Measurements from ENCODE around the gene SULT1B1.

SULT1B1 gene

GRCh38 chr4:69748173-69748572 lies 12.2 kb downstream of the SULT1B1 start:
- no peak for DNase-seq

GRCh38 chr4:69744157-69744478 lies 16.3 kb downstream of the SULT1B1 start:
- no peak for DNase-seq

GRCh38 chr4:69743476-69744156 lies 16.8 kb downstream of the SULT1B1 start:
- DNase-seq: no peak

- DNase-seq: no peak
Measured at GRCh38 chr4:69742596-69742995, 17.8 kb downstream of the SULT1B1 start.

GRCh38 chr4:69738872-69739271 lies 21.5 kb downstream of the SULT1B1 start:
- no peak for DNase-seq

GRCh38 chr4:69735119-69735518 lies 25.3 kb downstream of the SULT1B1 start:
- DNase-seq: no peak

GRCh38 chr4:69731847-69732246 lies 28.6 kb downstream of the SULT1B1 start:
- DNase-seq: no peak

GRCh38 chr4:69731241-69731640 lies 29.2 kb downstream of the SULT1B1 start:
- DNase-seq: no peak

- no peak for DNase-seq
Measured at GRCh38 chr4:69730002-69730401, 30.4 kb downstream of the SULT1B1 start.

GRCh38 chr4:69727926-69728325 lies 32.5 kb downstream of the SULT1B1 start:
- DNase-seq: no peak

GRCh38 chr4:69727426-69727825 lies 33.0 kb downstream of the SULT1B1 start:
- DNase-seq: no peak

- DNase-seq: no peak
Measured at GRCh38 chr4:69726971-69727370, 33.4 kb downstream of the SULT1B1 start.

- DNase-seq: no peak
Measured at GRCh38 chr4:69718396-69719271, 41.8 kb downstream of the SULT1B1 start.

GRCh38 chr4:69717778-69718177 lies 42.6 kb downstream of the SULT1B1 start:
- DNase-seq: no peak

GRCh38 chr4:69716654-69717053 lies 43.8 kb downstream of the SULT1B1 start:
- DNase-seq: no peak

- no peak for DNase-seq
Measured at GRCh38 chr4:69714086-69714485, 46.3 kb downstream of the SULT1B1 start.

GRCh38 chr4:69713593-69713992 lies 46.8 kb downstream of the SULT1B1 start:
- DNase-seq: no peak

GRCh38 chr4:69710580-69710979 lies 49.8 kb downstream of the SULT1B1 start:
- no peak for DNase-seq

GRCh38 chr4:69708211-69708610 lies 52.2 kb downstream of the SULT1B1 start:
- no peak for DNase-seq

- DNase-seq: no peak
Measured at GRCh38 chr4:69707807-69708206, 52.6 kb downstream of the SULT1B1 start.

- DNase-seq: no peak
Measured at GRCh38 chr4:69702201-69702600, 58.2 kb downstream of the SULT1B1 start.

GRCh38 chr4:69701696-69702095 lies 58.7 kb downstream of the SULT1B1 start:
- DNase-seq: no peak

GRCh38 chr4:69697536-69698242 lies 62.7 kb downstream of the SULT1B1 start:
- no peak for DNase-seq

GRCh38 chr4:69689599-69689998 lies 70.8 kb downstream of the SULT1B1 start:
- DNase-seq: no peak
